ENCODE data around the gene AQP9.

AQP9 gene

GRCh38 chr15:58114812-58115211 lies 23.4 kb upstream of the AQP9 start:
- Histone ChIP-seq H3K4me1 (ENCODE audit: low read length) (no peaks in the 10 kb centered on the region), H3F3A (ENCODE audit: insufficient read depth, low read length) (no peaks in the 10 kb centered on the region), H3K9ac (ENCODE audit: low read length) (no peak overlapping the region), H3K36me3 (replicated peaks; ENCODE audit: insufficient read depth, low read length) (no peaks in the 10 kb centered on the region), H4K20me1 (ENCODE audit: insufficient read depth, low read length) (no peaks in the 10 kb centered on the region), H3K9me3 (replicated peaks; ENCODE audit: insufficient read depth, low read length) (no peaks in the 10 kb centered on the region), H2AFZ (ENCODE audit: low read length) (no peak overlapping the region), H3K9me2 (replicated peaks; ENCODE audit: insufficient read depth, low read length) (no peaks in the 10 kb centered on the region), H3K27ac (ENCODE audit: low read length) (no peak overlapping the region), H3K27me3 (replicated peaks; ENCODE audit: insufficient read depth, low read length) (no peaks in the 10 kb centered on the region), H3K4me3 (ENCODE audit: low read length) (no peak overlapping the region), H3K79me2 (ENCODE audit: low read length) (no peaks in the 10 kb centered on the region), H3K4me2 (ENCODE audit: low read depth, low read length) (no peak overlapping the region)
- no peak for DNase-seq
- TF ChIP-seq EZH2 (optimal IDR thresholded peaks at IDR 0.05; ENCODE audit: low read depth, low read length) (no peak), EZH2phosphoT487 (IDR thresholded peaks at IDR 0.05; ENCODE audit: low read length) (no peak), CTCF (IDR thresholded peaks at IDR 0.05; ENCODE audit: low read length) (no peak)

GRCh38 chr15:58115692-58116091 lies 22.5 kb upstream of the AQP9 start:
- no peaks in the 10 kb centered on the region for H3F3A ChIP-seq (ENCODE audit: insufficient read depth, low read length)
- no peaks in the 10 kb centered on the region for H4K20me1 ChIP-seq (ENCODE audit: insufficient read depth, low read length)
- no peaks in the 10 kb centered on the region for H3K9me3 ChIP-seq (replicated peaks; ENCODE audit: insufficient read depth, low read length)
- no peak for DNase-seq
- no peak overlapping the region for H2AFZ ChIP-seq (ENCODE audit: low read length)
- H3K27ac ChIP-seq (ENCODE audit: low read length): no peak overlapping the region
- H3K4me2 ChIP-seq (ENCODE audit: low read depth, low read length): no peak overlapping the region
- H3K9me2 ChIP-seq (replicated peaks; ENCODE audit: insufficient read depth, low read length): no peaks in the 10 kb centered on the region
- H3K36me3 ChIP-seq (replicated peaks; ENCODE audit: insufficient read depth, low read length): no peaks in the 10 kb centered on the region
- no peak overlapping the region for H3K9ac ChIP-seq (ENCODE audit: low read length)
- no peaks in the 10 kb centered on the region for H3K27me3 ChIP-seq (replicated peaks; ENCODE audit: insufficient read depth, low read length)
- TF ChIP-seq EZH2phosphoT487 (IDR thresholded peaks at IDR 0.05; ENCODE audit: low read length) (no peak), CTCF (IDR thresholded peaks at IDR 0.05; ENCODE audit: low read length) (no peak), EZH2 (optimal IDR thresholded peaks at IDR 0.05; ENCODE audit: low read depth, low read length) (no peak)
- no peaks in the 10 kb centered on the region for H3K4me1 ChIP-seq (ENCODE audit: low read length)
- no peak overlapping the region for H3K4me3 ChIP-seq (ENCODE audit: low read length)
- H3K79me2 ChIP-seq (ENCODE audit: low read length): no peaks in the 10 kb centered on the region

GRCh38 chr15:58117619-58118018 lies 20.6 kb upstream of the AQP9 start:
- Histone ChIP-seq H3F3A (ENCODE audit: insufficient read depth, low read length) (no peaks in the 10 kb centered on the region), H3K36me3 (replicated peaks; ENCODE audit: insufficient read depth, low read length) (no peaks in the 10 kb centered on the region), H3K4me3 (ENCODE audit: low read length) (no peak overlapping the region), H3K79me2 (ENCODE audit: low read length) (no peaks in the 10 kb centered on the region), H4K20me1 (ENCODE audit: insufficient read depth, low read length) (no peaks in the 10 kb centered on the region), H2AFZ (ENCODE audit: low read length) (no peak overlapping the region), H3K4me1 (ENCODE audit: low read length) (no peaks in the 10 kb centered on the region), H3K27me3 (replicated peaks; ENCODE audit: insufficient read depth, low read length) (no peaks in the 10 kb centered on the region), H3K9me3 (replicated peaks; ENCODE audit: insufficient read depth, low read length) (no peaks in the 10 kb centered on the region), H3K9me2 (replicated peaks; ENCODE audit: insufficient read depth, low read length) (no peaks in the 10 kb centered on the region), H3K27ac (ENCODE audit: low read length) (no peak overlapping the region), H3K4me2 (ENCODE audit: low read depth, low read length) (no peak overlapping the region), H3K9ac (ENCODE audit: low read length) (no peak overlapping the region)
- DNase-seq: no peak
- TF ChIP-seq EZH2 (optimal IDR thresholded peaks at IDR 0.05; ENCODE audit: low read depth, low read length) (no peak), EZH2phosphoT487 (IDR thresholded peaks at IDR 0.05; ENCODE audit: low read length) (no peak), CTCF (IDR thresholded peaks at IDR 0.05; ENCODE audit: low read length) (no peak)
